A204.1 (cell line): Measurements from ENCODE around the gene LLGL1.

Source experiments
- FAIRE-seq: peaks from 2 replicates; lab custom pipeline; 2012; peaks lifted over from hg19 to GRCh38; lab: Jason Lieb, UNC

The LLGL1 gene

DNA sequence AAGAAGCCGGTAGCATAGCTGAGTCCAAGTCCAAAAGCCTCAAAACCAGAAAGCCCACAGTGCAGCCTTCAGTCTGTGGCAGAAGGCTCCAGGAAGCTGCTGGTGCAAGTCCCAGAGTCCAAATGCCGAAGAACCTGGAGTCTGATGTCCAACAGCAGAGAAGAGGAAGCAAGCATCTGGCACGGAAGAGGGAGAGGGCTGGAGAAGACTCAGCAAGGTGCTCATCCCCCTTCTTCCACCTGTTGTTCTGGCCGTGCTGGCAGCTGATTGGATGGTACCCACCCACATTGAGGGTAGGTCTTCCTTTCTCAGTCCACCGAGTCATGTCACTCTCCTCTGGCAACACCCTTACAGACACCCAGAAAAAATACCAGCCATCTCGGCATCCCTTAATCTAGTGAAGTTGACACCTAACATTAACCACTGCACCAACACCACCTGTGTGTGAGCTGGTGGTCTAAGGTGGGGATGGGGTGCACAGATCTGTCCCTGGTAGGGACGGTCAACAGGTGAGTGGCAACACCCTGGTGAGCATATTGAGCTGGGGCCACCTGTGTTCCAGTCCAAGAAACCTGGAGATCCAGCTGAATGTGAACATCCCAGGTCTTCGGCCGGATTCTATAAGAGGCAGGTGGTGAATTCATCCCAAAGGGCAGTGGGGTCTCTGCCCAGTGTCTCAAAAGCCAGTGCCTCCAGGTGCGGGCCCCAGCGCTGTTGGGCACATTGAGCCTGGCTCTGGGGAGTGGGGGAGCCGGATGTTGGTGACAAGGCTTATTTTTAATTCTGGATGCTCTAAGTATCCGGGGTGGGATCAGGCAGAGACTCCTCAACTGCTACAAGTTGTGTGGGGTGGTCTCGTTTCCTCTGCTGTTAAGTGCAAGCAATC is 44.9 kb downstream of the LLGL1 start:
- FAIRE-seq: no peak

DNA sequence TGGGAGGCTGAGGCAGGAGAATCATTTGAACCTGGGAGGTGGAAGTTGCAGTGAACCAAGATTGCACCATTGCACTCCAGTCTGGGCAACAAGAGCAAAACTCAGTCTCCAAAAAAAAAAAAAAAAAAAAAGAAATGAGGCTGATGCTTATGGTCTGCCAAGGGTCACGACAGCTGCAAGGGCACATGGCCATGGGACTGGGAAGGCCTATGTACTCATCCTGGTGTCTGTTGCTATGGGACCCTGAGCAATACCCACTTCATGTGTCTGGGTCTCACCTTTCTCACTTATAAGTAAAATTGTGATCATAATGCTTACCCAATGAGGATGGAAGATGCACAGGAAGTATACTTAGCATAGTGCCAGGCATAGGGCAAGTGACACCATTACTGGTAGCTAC is 51.6 kb downstream of the LLGL1 start:
- no peak for FAIRE-seq

DNA sequence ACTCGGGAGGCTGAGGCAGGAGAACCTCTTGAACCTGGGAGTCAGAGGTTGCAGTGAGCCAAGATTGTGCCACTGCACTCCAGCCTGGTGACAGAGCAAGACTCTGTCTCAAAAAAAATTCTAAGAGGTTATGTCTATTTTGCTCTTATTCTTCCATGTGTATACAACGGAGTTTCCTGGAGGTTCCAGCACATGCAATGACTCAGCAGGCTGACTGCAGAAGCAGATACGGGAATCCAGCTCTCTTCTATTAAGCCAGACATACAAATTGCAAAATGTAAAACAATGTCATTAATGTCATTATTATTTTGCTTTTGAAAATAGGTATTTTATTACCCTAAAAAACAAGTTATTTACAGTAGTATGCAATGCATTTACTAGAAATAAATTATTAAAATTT is 53.4 kb downstream of the LLGL1 start:
- no peak for FAIRE-seq

DNA sequence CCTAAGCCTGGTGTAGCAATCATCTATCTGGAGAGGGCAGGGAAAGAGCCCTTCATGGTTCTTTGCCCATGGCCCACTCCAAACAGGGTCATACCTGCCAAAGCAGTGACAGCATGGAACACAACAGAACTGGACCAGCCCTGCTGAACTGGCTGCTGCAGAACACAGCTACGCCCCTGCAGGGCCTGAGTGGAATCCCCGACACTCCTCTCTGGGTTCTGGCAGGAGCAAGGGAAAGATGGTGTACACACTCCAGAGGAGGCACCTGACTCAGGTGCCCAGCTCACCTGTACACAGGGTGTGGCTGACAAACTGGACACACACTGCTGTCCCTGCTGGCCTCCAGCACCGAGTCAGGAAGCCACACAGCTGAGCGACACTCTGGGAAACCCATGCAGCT is 54.8 kb downstream of the LLGL1 start:
- no peak for FAIRE-seq

DNA sequence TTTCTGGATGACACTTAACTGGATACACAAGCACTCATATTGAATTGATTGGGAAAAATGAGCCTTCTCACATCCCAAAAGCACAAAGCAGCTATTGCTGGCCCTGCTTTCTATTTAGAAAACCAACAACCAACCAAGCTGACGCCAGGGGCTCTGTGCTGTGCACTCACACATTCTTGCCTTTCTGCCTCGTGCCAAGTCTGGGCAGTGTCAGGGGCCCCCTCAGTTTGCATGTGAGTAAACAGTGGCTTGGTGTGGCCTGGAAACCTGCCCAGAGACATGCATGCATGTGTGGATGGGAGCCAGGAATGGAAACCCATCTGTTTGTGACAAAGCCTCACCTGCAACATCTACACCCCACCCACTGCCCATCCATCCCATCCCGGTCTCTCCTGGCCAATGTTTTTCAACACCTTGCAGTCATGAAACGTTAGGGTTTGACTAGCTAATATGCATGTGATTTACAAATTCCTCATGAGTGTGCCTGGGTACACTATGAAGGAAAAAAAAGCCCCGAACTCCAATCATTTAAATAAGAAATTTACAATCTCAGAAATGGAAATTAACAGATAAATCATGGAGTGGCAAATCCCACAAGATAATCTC is 55.4 kb downstream of the LLGL1 start:
- FAIRE-seq: no peak

DNA sequence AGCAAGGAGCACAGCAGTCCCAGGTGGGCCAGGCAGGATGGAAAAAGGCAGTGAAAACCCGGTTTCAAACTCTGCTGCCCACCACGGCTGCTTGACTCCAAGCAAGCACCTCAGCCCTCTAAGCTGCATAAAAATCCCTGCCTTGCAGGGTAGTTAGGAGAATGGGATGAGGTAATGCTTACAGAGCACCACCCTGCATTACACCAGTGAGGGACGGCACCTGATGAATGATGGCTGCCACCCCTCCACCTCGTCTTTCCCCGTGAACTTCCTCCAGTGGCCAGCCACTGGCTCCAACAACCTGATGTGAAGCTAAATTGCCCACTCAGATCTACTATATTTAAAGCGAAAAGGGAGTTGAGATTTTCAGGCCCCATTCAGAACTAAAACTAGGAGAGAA is 56.4 kb downstream of the LLGL1 start:
- FAIRE-seq: no peak

DNA sequence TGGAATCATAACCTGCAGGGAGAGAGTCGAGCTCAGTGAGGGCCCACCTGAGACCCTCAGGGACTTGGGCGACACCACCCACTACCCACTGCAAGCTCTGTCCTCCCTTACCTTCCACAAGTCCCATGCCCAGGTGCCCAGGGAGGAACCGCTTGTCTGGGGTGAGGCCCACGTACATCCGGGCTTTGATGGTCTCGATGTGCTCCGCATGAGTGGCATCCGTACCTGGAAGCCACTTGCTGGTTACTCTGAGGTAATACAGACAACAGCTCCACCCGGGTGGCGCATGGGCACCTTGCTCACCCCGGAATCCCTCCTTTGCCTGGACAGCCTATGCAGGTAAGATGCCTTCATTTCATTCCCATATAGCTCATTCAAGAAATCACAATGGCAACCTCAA is 59.9 kb downstream of the LLGL1 start:
- FAIRE-seq: no peak

DNA sequence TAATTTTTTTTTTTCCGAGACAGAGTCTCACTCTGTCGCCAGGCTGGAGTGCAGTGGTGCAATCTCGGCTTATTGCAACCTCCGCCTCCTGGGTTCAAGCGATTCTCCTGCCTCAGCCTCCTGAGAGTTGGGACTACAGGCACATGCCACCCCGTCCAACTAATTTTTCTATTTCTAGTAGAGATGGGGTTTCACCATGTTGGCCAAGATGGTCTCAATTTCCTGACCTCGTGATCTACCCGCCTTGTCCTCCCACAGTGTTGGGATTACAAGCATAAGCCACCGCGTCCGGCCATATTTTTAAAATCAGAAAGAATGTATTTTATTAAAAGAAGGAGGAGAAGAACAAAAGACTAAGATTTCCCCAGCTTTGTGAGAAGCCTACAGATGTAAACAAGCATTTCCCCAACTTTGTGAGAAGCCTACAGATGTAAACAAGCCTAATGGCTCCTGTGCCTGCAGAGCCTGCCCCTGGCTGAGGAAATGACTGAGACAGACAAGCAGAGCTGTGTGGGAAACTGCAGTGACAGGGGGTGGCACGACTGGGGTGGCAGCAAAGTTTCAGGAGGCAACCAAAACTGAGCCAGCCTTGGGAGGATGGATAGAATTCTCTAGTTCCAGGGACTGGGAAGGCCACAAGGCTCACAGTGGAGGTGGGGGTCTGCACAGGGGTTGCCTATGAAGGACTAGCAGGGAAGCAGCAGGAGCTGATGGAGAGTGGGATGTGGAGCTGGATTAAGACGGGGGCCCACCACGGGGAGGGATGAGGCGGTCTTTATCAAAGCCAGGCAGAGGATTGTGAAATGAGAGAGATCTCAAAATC is 66.5 kb downstream of the LLGL1 start:
- no peak for FAIRE-seq
